Germinal center (tissue), 1 donor: ENCODE data around the gene MYO10.

Experiments used
- DNase-seq: peaks from one replicate; pipeline ENCODE4 v3.0.0; 2012; ENCODE audit warnings: mixed read lengths, low spot score

The MYO10 gene

DNA sequence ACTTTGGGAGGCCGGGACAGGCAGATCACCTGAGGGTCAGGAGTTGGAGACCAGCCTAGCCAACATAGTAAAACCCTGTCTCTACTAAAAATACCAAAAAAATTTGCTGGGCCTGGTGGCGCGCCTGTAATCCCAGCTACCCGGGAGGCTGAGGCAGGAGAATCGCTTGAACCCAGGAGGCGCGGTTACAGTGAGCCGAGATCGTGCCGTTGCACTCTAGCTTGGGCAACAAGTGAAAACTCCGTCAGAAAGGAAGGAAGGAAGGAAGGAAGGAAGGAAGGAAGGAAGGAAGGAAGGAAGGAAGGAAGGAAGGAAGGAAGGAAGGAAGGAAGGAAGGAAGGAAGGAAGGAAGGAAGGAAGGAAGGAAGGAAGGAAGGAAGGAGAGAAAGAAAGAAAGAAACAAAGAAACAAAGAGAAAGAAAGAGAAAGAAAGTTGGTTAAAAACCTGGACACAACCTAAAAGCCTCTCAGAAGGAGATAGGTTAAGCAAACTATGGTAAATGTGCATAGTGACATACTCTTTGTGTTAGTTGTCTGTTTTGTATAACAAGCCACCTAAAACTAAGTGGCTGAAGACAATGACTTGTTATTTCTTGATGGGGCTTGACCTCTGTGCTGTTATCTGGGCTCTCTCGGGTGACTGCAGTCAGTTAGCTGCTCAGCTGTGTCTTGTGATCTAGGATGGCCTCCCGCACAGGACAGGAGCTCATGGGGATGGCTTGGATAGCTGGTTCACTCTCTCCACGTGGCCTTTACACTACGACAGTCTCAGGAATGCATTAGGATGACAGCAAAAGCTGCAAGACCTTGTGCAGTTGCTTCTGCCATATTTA, 8.0 kb upstream of the MYO10 start:
- DNase-seq = no peak

DNA sequence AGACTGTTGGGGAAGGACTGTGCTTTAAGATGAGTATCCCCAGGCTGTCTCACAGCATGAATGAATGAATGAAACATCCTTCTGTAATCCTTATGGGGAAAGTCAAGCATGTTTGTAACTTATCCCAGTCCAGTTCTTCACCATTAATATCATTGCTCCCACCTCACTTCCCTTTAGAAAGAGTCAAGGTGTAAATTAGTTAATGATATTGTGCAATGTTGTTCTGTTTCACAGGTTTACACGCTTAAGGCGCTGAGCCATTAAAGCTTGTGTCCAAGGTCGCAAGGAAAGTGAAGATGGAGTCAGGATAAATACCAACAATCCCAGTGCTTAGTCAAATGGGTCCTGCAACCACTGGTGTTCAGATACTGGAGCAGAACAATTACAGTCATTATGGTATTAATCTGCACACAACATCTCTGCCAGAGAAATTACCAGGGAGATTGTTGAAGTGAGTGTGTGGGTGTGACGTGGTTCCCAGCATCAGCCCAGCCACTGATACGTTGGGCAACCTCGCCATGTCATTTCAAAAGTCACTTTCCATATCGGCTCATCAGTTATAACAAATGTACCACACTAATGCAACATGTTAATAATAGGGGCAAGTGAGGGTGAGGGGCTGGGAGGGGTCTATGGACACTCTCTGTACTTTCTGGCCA, 1.5 kb upstream of the MYO10 start:
- DNase-seq = no peak

DNA sequence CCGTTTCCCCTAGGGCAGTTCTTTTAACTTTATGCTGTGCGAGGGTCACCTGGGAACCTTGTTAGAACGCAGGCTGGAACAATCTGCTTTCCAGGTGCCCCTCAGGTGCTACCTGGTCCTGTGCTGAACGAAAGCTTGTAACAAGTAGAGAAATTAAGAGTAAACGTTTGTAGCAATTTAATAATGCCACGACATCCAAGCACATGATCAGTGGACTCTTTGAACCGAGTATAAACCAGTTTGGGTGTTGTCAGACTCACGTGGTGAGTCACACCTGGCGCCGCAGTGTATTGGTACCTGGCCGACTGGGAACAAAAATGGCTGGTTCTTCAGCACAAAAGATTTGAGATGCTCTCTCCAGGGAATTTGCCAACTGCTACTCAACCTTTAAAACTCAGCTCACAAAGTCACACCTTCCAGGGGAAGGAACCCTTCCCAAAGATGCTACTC, 926 bp upstream of the MYO10 start:
- DNase-seq = no peak

DNA sequence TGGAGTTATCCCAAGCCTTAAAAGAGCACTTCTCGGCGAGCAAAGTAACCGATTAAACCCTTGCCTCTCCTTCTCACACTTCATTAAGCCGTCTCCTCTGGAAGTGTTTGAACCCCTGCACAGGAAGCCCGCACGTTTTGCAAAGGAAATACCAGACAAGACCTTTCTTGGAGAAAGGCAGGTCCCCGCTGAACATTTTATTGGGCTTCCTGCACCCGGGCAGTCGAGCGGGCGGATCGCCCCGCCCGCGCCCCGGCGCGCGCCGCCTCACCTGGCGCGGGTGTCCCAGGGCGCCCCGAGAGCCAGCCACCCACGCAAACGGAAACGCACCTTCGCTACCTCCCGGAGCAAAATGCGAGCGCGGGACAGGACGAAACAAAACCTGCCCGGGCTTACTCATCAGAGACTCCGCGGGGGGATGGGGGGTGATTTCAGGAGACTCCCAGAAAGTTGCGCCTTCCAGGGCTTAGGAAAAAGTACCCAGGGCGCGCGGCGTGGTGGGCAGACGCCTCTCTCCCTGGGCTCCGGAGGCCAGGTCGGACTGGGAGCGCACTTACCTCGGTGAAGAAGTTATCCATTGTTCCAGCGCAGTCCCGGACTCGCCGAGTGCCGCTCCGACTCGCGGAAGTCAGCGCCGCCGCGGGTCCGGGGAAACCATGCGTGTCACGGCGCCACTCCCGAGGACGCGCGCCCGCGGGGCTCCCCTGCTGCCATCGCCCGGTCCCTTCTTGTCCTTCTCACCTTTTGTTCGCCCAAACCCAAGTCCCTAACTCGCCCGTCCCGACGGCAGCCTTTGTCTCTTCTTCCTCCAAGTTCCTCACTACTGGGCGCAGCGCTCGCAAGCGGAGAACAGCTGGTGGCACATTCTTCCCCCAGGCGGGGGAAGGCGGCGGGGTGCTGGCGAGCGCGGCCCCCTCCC, 598 bp downstream of the MYO10 start:
- peak; percentile 46 for DNase-seq

GRCh38 chr5:16934677-16935153, 1.4 kb downstream of the MYO10 start:
- DNase-seq = no peak

- DNase-seq = peak; percentile 79
Measured at GRCh38 chr5:16934123-16934522, 2.0 kb downstream of the MYO10 start.

DNA sequence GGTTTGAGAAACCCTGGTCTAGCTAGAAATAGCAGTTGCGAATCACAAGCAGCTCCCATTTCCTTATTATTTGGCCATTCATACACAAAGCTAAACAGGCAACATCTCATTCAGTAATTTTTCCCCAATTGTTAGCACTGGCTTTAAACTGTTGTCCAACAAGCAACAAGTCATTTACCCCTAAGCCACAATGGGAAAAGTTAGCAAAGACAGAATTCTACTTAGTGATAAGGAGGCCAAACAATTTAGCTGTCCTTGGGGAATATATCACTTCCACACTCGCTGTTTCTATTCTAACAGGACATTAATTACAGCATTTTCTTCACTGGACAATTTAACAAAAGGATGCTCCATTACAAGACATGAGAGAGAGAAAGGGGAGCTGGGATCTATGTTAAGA, 2.8 kb downstream of the MYO10 start:
- no peak for DNase-seq

- no peak for DNase-seq
Measured at GRCh38 chr5:16932401-16932800, 3.7 kb downstream of the MYO10 start.

- DNase-seq = no peak
Measured at GRCh38 chr5:16931334-16932110, 4.6 kb downstream of the MYO10 start.

- no peak for DNase-seq
Measured at GRCh38 chr5:16930496-16930895, 5.6 kb downstream of the MYO10 start.

DNA sequence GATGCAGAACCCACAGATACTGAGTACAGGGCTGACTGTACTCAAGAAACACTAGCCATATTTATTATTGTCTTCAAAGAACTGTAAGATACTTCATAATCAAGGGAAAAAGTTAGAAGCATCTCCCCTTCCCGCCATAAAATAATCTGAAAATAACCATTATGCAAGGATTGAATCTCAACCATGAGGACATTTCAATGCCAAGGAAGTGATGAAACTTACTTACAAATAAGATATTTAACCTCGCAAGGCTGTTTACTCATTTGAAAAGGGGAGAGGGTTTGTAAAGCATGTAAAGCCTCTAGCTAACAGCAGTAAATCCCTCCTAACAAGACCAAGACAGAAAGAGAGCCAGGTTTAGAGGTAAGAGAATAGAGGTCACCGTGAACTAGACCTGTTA, 6.3 kb downstream of the MYO10 start:
- DNase-seq = no peak

- no peak for DNase-seq
Measured at GRCh38 chr5:16929347-16929746, 6.7 kb downstream of the MYO10 start.

DNA sequence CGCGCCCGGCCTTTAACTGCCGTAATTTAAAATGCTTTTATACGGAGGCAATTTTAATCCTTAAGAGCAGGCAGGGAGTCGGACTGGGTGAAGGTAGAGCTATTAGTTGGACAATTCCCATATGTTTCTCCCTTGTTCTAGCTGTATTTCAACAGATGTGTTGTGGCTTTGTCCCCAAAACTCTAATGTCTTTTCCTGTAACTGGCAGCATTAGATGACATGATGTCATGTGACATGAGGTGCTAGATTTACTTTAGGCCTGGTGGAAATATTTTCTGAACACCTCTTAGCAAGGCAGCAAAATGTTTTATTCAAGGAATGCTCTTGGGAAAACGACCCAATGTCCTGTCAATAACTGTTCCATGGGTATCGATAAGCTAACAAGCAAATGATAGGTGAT, 8.5 kb downstream of the MYO10 start:
- DNase-seq = no peak

GRCh38 chr5:16926417-16926816, 9.7 kb downstream of the MYO10 start:
- no peak for DNase-seq

- DNase-seq = no peak
Measured at GRCh38 chr5:16924206-16924605, 11.9 kb downstream of the MYO10 start.

- no peak for DNase-seq
Measured at GRCh38 chr5:16922430-16922829, 13.7 kb downstream of the MYO10 start.

DNA sequence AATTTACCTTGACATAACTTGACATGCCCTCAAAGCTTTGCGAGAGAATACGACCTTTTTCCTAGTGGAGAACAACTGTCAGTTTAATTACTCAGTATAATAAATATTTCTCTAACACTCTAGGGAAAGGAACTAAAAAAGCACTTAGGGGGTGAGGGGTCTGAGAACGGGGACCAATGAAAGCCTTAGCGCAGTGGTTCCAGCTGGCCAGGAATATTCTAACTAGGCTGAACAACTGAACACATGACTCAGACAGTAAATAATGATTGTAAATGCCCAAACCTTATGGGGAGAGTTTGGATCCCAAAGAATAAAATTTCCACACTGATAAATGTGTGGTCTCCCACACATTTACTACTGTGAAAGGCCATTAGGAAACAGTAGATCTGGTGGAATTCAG, 14.9 kb downstream of the MYO10 start:
- DNase-seq = no peak

DNA sequence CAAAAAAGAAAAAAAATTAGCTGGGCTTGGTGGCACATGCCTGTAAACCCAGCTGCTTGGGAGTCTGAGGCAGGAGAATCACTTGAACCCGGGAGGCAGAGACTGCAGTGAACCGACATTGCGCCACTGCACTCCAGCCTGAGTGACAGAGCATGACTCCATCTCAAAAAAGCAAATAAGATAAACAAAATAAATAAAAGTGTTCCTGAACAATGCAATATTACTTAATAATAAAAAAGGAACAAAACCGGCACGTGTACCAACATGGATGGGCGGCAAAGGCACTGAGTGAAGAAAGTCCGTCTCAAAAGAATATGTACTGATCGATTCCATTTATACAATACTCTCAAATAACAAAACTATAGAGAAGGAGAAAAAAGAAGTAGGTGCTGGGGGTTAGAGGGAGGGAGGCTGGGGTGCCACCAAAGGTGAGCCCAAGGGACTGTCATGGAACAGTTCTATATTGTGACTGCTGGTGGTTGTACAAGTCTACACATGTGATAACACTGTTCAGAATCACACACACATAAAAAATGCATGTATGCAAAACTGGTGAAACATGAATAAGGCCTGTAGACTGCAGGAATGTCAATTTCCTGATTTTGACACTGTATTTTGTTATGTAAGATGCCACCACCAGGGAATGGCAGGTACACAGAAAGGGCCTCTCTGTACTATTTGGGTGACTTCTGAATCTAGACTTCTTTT, 15.8 kb downstream of the MYO10 start:
- no peak for DNase-seq

- DNase-seq = no peak
Measured at GRCh38 chr5:16918891-16919671, 17.0 kb downstream of the MYO10 start.

DNA sequence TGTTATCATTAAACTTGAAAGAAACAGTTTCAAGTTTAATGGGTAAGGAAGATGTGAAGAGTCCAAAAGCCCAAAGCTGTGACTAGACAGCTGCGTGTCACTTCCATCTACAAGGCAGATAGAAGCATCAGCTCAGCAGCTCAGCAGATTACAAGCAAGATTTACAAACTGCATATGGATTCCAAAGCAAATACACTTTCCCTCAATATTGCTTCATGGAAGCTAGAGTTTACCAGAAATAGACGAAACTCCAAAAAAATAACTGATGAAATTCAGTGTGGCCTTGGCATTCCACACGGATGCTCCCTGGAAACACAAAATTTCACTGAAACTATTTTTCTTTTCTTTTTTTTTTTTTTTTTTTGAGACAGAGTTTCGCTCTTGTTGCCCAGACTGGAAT, 17.9 kb downstream of the MYO10 start:
- DNase-seq = no peak
